ENCODE data around the gene SLC8B1.

- no peak for TF ChIP-seq GATA2 (IDR thresholded peaks at IDR 0.05; ENCODE audit: low read depth, low read length)
- TF ChIP-seq GATA3 (IDR thresholded peaks at IDR 0.05; ENCODE audit: low read depth, low read length), result no peak
These were observed 47.0 kb downstream of the SLC8B1 start for GRCh38 chr12:113287899-113288282.
